ENCODE data around the gene PRAMEF11. TPM values are rescaled to one million over a fixed set of nuclear protein-coding genes. Genes with fewer than 3 reads are reported as not detected.

The PRAMEF11 gene
- total RNA-seq, 1 donor from 2014 or later: not detected

- no peak overlapping the region for H3K4me3 Mint-ChIP-seq
- no peak for TF ChIP-seq CTCF (conservative IDR thresholded peaks at IDR 0.05)
- no peaks in the 10 kb centered on the region for H3K4me1 Mint-ChIP-seq
- H3K27me3 Mint-ChIP-seq (ENCODE audit: low read depth): peaks cover 21% of the 10 kb centered on the region
- H3K9me3 Mint-ChIP-seq: no peaks in the 10 kb centered on the region
- DNase-seq (ENCODE audit: low read depth, low spot score): no peak
- H3K36me3 Mint-ChIP-seq (ENCODE audit: low read depth): no peaks in the 10 kb centered on the region
- no peak overlapping the region for H3K27ac Mint-ChIP-seq (ENCODE audit: unreplicated experiment)
These were observed 55.8 kb downstream of the PRAMEF11 start for GRCh38 chr1:12775443-12775842.

GRCh38 chr1:12774801-12775345, 56.3 kb downstream of the PRAMEF11 start:
- H3K9me3 Mint-ChIP-seq: no peaks in the 10 kb centered on the region
- no peak overlapping the region for H3K27ac Mint-ChIP-seq (ENCODE audit: unreplicated experiment)
- no peak for TF ChIP-seq CTCF (conservative IDR thresholded peaks at IDR 0.05)
- no peak overlapping the region for H3K4me3 Mint-ChIP-seq
- H3K4me1 Mint-ChIP-seq: no peaks in the 10 kb centered on the region
- no peaks in the 10 kb centered on the region for H3K36me3 Mint-ChIP-seq (ENCODE audit: low read depth)
- no peak for DNase-seq (ENCODE audit: low read depth, low spot score)
- peaks cover 27% of the 10 kb centered on the region for H3K27me3 Mint-ChIP-seq (ENCODE audit: low read depth)

Other genes starting within 250 kb of the PRAMEF11 start
- 0.91 and 1.8 TPM in 2 replicates for gene DHRS3, start 213.2 kb downstream of the PRAMEF11 start, total RNA-seq
- not detected in 2 replicates for gene AADACL4, start 187.3 kb downstream of the PRAMEF11 start, total RNA-seq
- not detected in 2 replicates for gene AADACL3, start 115.3 kb downstream of the PRAMEF11 start, total RNA-seq
- gene CFAP107, start 85.2 kb downstream of the PRAMEF11 start, total RNA-seq: not detected in 2 replicates
- gene PRAMEF12, start 57.7 kb downstream of the PRAMEF11 start, total RNA-seq: not detected in 2 replicates
- gene PRAMEF1, start 40.0 kb downstream of the PRAMEF11 start, total RNA-seq: not detected in 2 replicates
- not detected in 2 replicates for gene HNRNPCL1, start 17.3 kb upstream of the PRAMEF11 start, total RNA-seq
- gene PRAMEF2, start 25.7 kb upstream of the PRAMEF11 start, total RNA-seq: not detected in 2 replicates
- not detected in 2 replicates for gene PRAMEF4, start 54.8 kb upstream of the PRAMEF11 start, total RNA-seq
- gene PRAMEF10, start 66.9 kb upstream of the PRAMEF11 start, total RNA-seq: not detected in 2 replicates
- gene PRAMEF7, start 85.2 kb upstream of the PRAMEF11 start, total RNA-seq: not detected in 2 replicates
- gene PRAMEF6, start 116.2 kb upstream of the PRAMEF11 start, total RNA-seq: not detected in 2 replicates
- not detected in 2 replicates for gene PRAMEF27, start 225.2 kb upstream of the PRAMEF11 start, total RNA-seq
- gene HNRNPCL3, start 229.4 kb upstream of the PRAMEF11 start, total RNA-seq: not detected in 2 replicates
- gene PRAMEF25, start 239.4 kb upstream of the PRAMEF11 start, total RNA-seq: not detected in 2 replicates

All from neural crest cell (in vitro differentiated cells).